NCI-H2107 (cell line): ENCODE data around the gene LURAP1L.
A peak's percentile ranks its signal among the peaks of the same experiment; 100 is the strongest.

Experiments used
- DNase-seq: peaks from one replicate; lab custom pipeline; 2025; lab: John Stamatoyannopoulos, UW

LURAP1L gene

GRCh38 chr9:12813533-12813932, 38.7 kb downstream of the LURAP1L start:
- DNase-seq, result no peak

GRCh38 chr9:12813960-12814876, 39.4 kb downstream of the LURAP1L start:
- peak; percentile 66 for DNase-seq

GRCh38 chr9:12814877-12815237, 40.0 kb downstream of the LURAP1L start:
- no peak for DNase-seq

GRCh38 chr9:12815888-12816287, 41.1 kb downstream of the LURAP1L start:
- DNase-seq, result no peak

- DNase-seq, result no peak
Observed at GRCh38 chr9:12816656-12817101, 41.9 kb downstream of the LURAP1L start.

- no peak for DNase-seq
Observed at GRCh38 chr9:12817702-12818101, 42.9 kb downstream of the LURAP1L start.

GRCh38 chr9:12818431-12819000, 43.7 kb downstream of the LURAP1L start:
- no peak for DNase-seq

- no peak for DNase-seq
Observed at GRCh38 chr9:12819436-12820185, 44.8 kb downstream of the LURAP1L start.

- DNase-seq, result no peak
Observed at GRCh38 chr9:12822111-12822510, 47.3 kb downstream of the LURAP1L start.

- no peak for DNase-seq
Observed at GRCh38 chr9:12826924-12827565, 52.2 kb downstream of the LURAP1L start.

GRCh38 chr9:12833701-12834100, 58.9 kb downstream of the LURAP1L start:
- DNase-seq, result no peak

GRCh38 chr9:12838546-12838945, 63.7 kb downstream of the LURAP1L start:
- no peak for DNase-seq

GRCh38 chr9:12843735-12844134, 68.9 kb downstream of the LURAP1L start:
- DNase-seq, result no peak

- no peak for DNase-seq
Observed at GRCh38 chr9:12846035-12846434, 71.2 kb downstream of the LURAP1L start.

- DNase-seq, result no peak
Observed at GRCh38 chr9:12847561-12847960, 72.7 kb downstream of the LURAP1L start.

- no peak for DNase-seq
Observed at GRCh38 chr9:12849486-12850003, 74.7 kb downstream of the LURAP1L start.

- no peak for DNase-seq
Observed at GRCh38 chr9:12851341-12852090, 76.7 kb downstream of the LURAP1L start.

- DNase-seq, result no peak
Observed at GRCh38 chr9:12853051-12853450, 78.2 kb downstream of the LURAP1L start.

GRCh38 chr9:12854221-12854620, 79.4 kb downstream of the LURAP1L start:
- no peak for DNase-seq

GRCh38 chr9:12855066-12855465, 80.2 kb downstream of the LURAP1L start:
- DNase-seq, result no peak

- DNase-seq, result no peak
Observed at GRCh38 chr9:12856603-12857002, 81.8 kb downstream of the LURAP1L start.
